Stimulated activated CD4-positive, alpha-beta T cell treated with anti-CD3 and anti-CD28 coated beads, Interleukin-4, amount 100 ng/mL, for 48 hours (primary cell): ENCODE results near the gene SOWAHD.
"Not testable (repeated sequence)": the region's sequence is repeated elsewhere in the genome, so short reads cannot be mapped to it uniquely, and the experiment has no call there.

Experiments used
- DNase-seq, 2 donors: peaks; one replicate each; pipeline ENCODE4 v3.0.0-alpha.2; 2020; ENCODE audit warnings: low read depth in 2 of 2

The SOWAHD gene

GRCh38 chrX:119758731-119759247 is 401 bp downstream of the SOWAHD start:
- no peak for DNase-seq

DNA sequence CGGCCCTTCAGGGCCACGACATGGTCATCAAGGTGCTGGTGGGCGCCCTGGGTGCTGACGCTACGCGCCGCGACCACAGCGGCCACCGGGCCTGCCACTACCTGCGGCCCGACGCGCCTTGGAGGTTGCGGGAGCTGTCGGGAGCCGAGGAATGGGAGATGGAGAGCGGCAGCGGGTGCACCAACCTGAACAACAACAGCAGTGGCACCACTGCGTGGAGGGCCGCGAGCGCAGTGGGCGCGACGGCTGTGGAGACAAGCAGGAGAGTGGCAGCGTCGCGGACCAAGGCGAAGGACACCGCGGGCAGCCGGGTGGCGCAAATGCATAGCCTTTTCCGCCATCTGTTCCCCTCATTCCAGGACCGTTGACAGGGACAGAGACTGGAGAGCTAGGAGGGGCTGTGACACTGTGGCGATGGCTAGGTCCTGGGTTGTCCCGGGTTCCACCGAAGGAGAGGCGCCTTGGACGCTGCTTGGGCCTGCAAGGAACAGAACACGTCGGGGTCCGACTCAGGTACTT is 919 bp downstream of the SOWAHD start:
- no peak for DNase-seq

- no peak for DNase-seq
These were observed 1.9 kb downstream of the SOWAHD start for GRCh38 chrX:119760026-119760877.

- DNase-seq: no peak
These were observed 4.3 kb downstream of the SOWAHD start for GRCh38 chrX:119762718-119763117.

- DNase-seq: no peak
These were observed 4.8 kb downstream of the SOWAHD start for GRCh38 chrX:119763181-119763580.

- DNase-seq: no peak
These were observed 5.5 kb downstream of the SOWAHD start for GRCh38 chrX:119763836-119764387.

DNA sequence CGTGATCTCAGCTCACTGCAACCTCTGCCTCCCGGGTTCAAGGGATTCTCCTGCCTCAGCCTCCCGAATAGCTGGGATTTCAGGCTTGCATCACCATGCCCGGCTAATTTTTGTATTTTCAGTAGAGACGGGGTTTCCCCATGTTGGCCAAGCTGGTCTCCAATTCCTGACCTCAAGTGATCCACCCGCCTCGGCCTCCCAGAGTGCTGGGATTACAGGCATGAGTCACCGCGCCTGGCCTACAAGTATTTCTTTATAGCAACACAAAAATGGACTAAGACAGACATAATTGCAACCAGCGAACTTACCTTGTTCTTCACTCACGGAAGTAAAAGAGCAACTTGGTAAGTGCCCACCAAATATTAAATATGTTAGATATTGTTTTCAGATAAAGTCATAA is 10.0 kb downstream of the SOWAHD start:
- not testable (repeated sequence) for DNase-seq

- DNase-seq: not testable (repeated sequence)
These were observed 11.0 kb downstream of the SOWAHD start for GRCh38 chrX:119769388-119769787.

- no peak for DNase-seq
These were observed 17.3 kb downstream of the SOWAHD start for GRCh38 chrX:119775517-119776238.

GRCh38 chrX:119778829-119779228 is 20.4 kb downstream of the SOWAHD start:
- DNase-seq: no peak

DNA sequence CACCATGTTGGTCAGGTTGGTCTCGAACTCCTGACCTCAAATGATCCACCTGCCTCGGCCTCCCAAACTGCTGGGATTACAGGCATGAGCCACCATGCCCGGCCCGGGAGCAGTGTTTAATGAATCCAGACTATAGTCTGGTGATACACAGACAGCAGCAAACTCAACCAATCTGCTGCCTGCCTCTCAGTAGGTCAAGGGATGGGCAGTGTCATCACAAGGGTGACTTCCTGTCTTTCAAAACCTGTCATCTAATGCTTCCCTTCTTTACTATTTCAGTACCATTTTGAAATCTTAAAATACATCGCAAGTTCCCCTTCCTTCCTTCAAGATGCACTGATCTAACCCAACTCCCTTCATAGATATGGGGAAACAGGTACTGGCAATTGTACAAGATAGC is 24.6 kb downstream of the SOWAHD start:
- DNase-seq: no peak

- peak; percentile 23 to 32 for DNase-seq
These were observed 26.5 kb downstream of the SOWAHD start for GRCh38 chrX:119784747-119785446.

DNA sequence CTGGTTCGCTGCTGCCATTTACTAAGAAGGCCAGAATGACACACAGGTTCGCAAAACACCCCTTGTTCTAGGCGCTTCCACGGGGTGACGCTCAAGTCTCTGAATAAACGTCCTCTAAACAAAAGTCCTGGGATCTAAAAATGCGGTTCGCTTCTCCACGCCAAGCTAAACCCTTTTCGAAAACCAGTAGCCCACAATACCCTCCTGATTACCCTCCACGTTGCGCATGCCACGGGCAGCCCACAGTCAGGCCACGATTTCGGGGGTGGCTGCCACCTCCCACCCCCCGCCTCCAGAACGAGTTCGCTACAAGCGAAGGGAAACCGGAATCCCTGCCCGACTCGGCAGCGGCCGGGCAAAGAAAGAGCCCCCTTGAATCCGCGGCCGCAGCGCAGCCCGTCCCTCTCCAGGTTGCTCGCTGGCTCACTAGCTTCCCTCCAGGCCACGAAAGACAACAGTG is 32.6 kb downstream of the SOWAHD start:
- DNase-seq: peak; percentile 12 to 23

- peak; percentile 54 to 76 for DNase-seq
These were observed 33.2 kb downstream of the SOWAHD start, which contains the start of gene RPL39 for GRCh38 chrX:119791437-119792231. Gene RPL39, minus strand, starts transcription at chrX:119791630. Its CDS starts 54 bp downstream, at chrX:119791576.

DNA sequence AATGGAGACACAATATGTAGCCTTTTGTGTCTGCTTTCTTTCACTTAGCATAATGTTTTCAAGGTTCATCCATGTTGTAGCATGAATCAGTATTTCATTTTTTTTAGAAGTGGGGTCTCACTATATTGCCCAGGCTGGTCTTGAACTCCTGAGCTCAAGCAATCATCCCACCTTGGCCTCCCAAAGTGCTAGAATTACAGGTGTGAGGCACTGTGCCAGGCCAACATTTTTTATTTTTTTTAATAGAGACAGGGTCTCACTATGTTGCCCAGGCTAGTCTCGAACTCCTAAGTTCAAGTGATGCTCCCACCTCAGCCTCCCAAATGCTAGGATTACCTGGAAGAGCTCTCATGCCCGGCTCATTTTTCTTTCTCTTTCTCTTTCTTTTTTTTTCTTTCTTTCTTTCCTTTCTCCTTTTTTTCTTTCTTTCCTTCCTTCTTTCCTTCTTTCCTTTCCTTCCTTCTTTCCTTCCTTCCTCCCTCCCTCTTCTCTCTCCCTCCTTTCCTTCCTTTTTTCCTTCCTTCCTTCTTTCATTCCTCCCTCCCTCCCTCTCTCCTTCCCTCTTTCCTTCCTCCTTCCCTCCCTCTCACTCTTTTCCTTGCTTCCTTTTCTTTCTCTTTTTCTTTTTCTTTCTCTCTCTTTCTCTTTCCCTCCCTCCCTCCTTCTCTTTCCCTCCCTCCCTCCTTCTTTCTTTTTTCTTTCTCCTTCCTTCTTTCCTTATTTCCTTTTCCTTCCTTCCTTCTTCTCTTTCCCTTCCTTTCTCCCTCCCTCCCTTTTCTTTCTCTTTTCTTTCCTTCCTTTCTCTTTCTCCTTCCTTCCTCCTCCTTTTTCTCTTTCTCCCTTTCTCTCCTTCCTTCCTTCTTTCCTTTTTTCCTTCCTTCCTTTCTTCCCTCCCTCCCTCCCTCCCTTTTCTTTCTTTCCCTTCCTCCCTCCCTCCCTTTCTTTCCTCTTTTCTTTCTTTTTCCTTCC is 43.1 kb downstream of the SOWAHD start:
- DNase-seq: no peak

DNA sequence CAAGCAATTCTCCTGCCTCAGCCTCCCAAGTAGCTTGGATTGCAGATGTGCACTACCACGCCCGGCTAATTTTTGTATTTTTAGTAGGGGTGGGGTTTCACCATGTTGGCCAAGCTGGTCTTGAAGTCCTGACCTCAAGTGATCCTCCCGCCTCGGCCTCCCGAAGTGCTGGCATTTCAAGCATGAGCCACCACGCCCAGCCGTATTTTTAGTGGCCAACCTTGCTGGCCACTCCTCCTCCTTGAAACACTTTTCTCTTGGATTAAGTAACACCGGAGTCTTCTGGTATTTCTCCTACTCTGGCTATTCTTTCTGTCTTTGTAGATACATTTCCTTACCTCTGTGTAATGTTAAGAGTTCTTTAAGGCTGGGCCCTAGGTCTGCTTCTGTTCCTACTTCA is 44.2 kb downstream of the SOWAHD start:
- no peak for DNase-seq

DNA sequence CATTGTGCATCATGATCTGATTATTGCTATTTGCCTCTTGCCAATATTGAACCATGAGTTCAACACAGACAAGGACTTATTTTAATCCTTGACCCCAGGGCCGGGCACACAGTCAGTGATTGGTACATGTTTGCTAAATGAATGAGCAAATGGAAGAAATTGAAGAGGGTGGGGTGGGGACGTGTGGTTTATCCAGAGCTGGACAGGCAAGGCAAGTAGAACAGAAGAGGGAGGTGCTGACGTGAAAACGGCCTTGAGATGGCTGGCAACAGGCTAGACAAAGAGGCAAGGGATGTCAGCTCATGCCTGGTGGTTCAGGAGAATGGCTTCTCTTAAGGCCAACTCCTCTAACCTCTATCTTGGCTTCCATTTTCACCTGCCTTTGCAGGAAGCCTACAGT is 50.1 kb downstream of the SOWAHD start:
- not testable (repeated sequence) for DNase-seq

DNA sequence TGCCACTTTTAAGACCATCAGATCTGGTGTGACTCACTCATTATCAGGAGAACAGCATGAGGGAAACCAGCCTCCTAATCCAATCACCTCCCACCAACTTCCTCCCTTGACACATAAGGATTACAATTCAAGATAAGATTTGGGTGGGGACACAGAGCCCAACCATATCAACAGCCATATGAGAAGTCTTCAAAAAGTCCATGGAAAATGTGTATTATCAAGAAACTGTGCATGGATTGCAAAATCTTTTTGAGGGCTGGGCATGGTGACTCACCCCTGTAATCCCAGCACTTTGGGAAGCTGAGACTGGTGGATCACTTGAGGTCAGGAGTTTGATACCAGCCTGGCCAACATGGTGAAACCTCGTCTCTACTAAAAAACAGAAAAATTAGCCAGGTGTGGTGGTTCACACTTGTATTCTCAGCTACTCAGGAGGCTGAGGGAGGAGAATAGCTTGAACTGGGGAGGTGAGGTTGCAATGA is 50.8 kb downstream of the SOWAHD start:
- DNase-seq: no peak
